GM12878 (cell line): Measurements from ENCODE around the gene CCDC181.

Source experiments
- EGR1 ChIP-seq, 2 experiments: IDR thresholded peaks; 1 replicate in 1 of 2; 2 replicates in 1 of 2; pipeline ENCODE4 v1.6.1; 2011 to 2012; ENCODE audit warnings: low read depth in 2 of 2, low read length in 2 of 2, borderline replicate concordance in 1 of 2, mild to moderate bottlenecking in 1 of 2, moderate library complexity in 1 of 2
- EZH2 ChIP-seq: IDR thresholded peaks from 2 replicates; pipeline ENCODE4 v1.6.1; 2012; ENCODE audit warnings: low read depth, mild to moderate bottlenecking, control low read depth, inconsistent platforms, low read length, borderline replicate concordance; ENCODE audit not compliant: control insufficient read depth
- KDM1A ChIP-seq: fragments of 200-600 bp; sonication (generic); IDR thresholded peaks from 2 replicates; pipeline ENCODE4 v1.6.1; 2016; ENCODE audit warnings: borderline replicate concordance
- POLR2A ChIP-seq: IDR thresholded peaks from 2 replicates; pipeline ENCODE4 v1.6.1; 2011; ENCODE audit warnings: low read depth, mild to moderate bottlenecking, low read length
- POLR2AphosphoS5 ChIP-seq: IDR thresholded peaks from 2 replicates; pipeline ENCODE4 v1.6.1; 2011; ENCODE audit warnings: mild to moderate bottlenecking, low read length, inconsistent platforms
- PRDM15 ChIP-seq: fragments of 450-650 bp; formaldehyde crosslinking; IDR thresholded peaks from 2 replicates; pipeline ENCODE4 v1.4.0; 2020; ENCODE audit warnings: mild to moderate bottlenecking, moderate library complexity
- REST ChIP-seq: IDR thresholded peaks from 2 replicates; pipeline ENCODE4 v1.6.1; 2012; ENCODE audit warnings: mild to moderate bottlenecking, low read depth, low read length
- TAF1 ChIP-seq: IDR thresholded peaks from 2 replicates; pipeline ENCODE4 v1.6.1; 2011; ENCODE audit warnings: mild to moderate bottlenecking, low read depth, low read length, borderline replicate concordance
- TF ChIP-seq, protein P1 (sequence below), 3 experiments: IDR thresholded peaks in 2 of 3; conservative IDR thresholded peaks in 1 of 3; 2 replicates each; pipeline ENCODE4 v1.5.1; 2011; ENCODE audit warnings: low read depth in 3 of 3, low read length in 3 of 3, mild to moderate bottlenecking in 3 of 3, control low read depth in 2 of 3, moderate library complexity in 2 of 3, inconsistent platforms in 1 of 3, mixed read lengths in 1 of 3; ENCODE audit not compliant: control insufficient read depth in 2 of 3, insufficient read depth in 1 of 3; ENCODE audit errors: extremely low read depth in 1 of 3
- TF ChIP-seq, protein P2 (sequence below): IDR thresholded peaks from 2 replicates; pipeline ENCODE4 v1.6.1; 2011; ENCODE audit warnings: low read depth, mild to moderate bottlenecking, low read length, moderate library complexity, borderline replicate concordance; ENCODE audit errors: extremely low read depth

DNA sequence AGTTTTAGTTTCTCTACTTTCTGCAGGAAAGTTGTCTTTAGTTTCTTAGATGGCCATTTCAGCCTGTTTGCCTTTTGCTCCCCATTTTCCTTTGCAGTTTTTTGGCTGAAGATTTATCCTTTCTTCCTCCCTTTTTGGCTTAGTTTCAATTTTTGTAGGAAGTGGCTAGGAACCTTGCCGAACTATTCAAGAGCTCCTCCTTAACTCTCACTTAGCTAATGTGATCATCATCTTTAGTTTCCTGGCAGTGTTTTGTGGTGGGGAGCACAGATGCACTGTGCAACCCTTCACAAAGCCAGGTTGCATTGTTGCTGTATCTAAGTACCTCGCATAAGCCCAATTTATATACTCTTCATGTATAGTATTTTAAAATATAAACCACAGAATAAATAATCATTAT lies 28.8 kb upstream of the CCDC181 start:
- TF ChIP-seq TAF1: no peak
- no peak for TF ChIP-seq POLR2A
- TF ChIP-seq PRDM15: no peak
- TF ChIP-seq, protein P1, sequence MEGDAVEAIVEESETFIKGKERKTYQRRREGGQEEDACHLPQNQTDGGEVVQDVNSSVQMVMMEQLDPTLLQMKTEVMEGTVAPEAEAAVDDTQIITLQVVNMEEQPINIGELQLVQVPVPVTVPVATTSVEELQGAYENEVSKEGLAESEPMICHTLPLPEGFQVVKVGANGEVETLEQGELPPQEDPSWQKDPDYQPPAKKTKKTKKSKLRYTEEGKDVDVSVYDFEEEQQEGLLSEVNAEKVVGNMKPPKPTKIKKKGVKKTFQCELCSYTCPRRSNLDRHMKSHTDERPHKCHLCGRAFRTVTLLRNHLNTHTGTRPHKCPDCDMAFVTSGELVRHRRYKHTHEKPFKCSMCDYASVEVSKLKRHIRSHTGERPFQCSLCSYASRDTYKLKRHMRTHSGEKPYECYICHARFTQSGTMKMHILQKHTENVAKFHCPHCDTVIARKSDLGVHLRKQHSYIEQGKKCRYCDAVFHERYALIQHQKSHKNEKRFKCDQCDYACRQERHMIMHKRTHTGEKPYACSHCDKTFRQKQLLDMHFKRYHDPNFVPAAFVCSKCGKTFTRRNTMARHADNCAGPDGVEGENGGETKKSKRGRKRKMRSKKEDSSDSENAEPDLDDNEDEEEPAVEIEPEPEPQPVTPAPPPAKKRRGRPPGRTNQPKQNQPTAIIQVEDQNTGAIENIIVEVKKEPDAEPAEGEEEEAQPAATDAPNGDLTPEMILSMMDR (IDR thresholded peaks at IDR 0.05 in 2 of 3, conservative IDR thresholded peaks at IDR 0.05 in 1 of 3; ENCODE audit: control insufficient read depth in 2 of 3, extremely low read depth in 1 of 3, insufficient read depth in 1 of 3, low read depth in 3 of 3, low read length in 3 of 3): no peak
- no peak for TF ChIP-seq EZH2
- no peak for TF ChIP-seq EGR1 (IDR thresholded peaks at IDR 0.05; ENCODE audit: borderline replicate concordance in 1 of 2, low read depth in 2 of 2, low read length in 2 of 2)
- no peak for TF ChIP-seq REST
- TF ChIP-seq POLR2AphosphoS5: no peak
- TF ChIP-seq, protein P2, sequence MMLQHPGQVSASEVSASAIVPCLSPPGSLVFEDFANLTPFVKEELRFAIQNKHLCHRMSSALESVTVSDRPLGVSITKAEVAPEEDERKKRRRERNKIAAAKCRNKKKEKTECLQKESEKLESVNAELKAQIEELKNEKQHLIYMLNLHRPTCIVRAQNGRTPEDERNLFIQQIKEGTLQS: no peak
- TF ChIP-seq KDM1A: no peak
